D721Med (cell line): ENCODE measurements around the gene HS3ST3B1.
A peak's percentile ranks its signal among the peaks of the same experiment; 100 is the strongest.

Experiments
- DNase-seq: peaks from one replicate; pipeline ENCODE4 v3.0.0; 2011; ENCODE audit warnings: low spot score; ENCODE audit not compliant: insufficient read length
- FAIRE-seq: peaks from 2 replicates; lab custom pipeline; 2011; peaks lifted over from hg19 to GRCh38; lab: Jason Lieb, UNC
- CTCF ChIP-seq: IDR thresholded peaks from 2 replicates; pipeline ENCODE4 v1.5.1; 2012; ENCODE audit warnings: mild to moderate bottlenecking, control low read depth; ENCODE audit not compliant: insufficient read depth; ENCODE audit errors: missing control alignments

The HS3ST3B1 gene

GRCh38 chr17:14282726-14283125 lies 18.2 kb upstream of the HS3ST3B1 start:
- FAIRE-seq (no peak), DNase-seq (no peak)
- TF ChIP-seq CTCF = no peak

- FAIRE-seq (no peak), DNase-seq (no peak)
- TF ChIP-seq CTCF = no peak
Observed at GRCh38 chr17:14289162-14289561, 11.7 kb upstream of the HS3ST3B1 start.

GRCh38 chr17:14294876-14295275 lies 6.0 kb upstream of the HS3ST3B1 start:
- peak; percentile 27 for TF ChIP-seq CTCF
- DNase-seq = no peak
- no peak for FAIRE-seq

- DNase-seq (no peak), FAIRE-seq (no peak)
- TF ChIP-seq CTCF = no peak
Observed at GRCh38 chr17:14295676-14296075, 5.2 kb upstream of the HS3ST3B1 start.

GRCh38 chr17:14296166-14296910 lies 4.5 kb upstream of the HS3ST3B1 start:
- DNase-seq (no peak), FAIRE-seq (no peak)
- no peak for TF ChIP-seq CTCF

GRCh38 chr17:14297161-14297851 lies 3.6 kb upstream of the HS3ST3B1 start:
- DNase-seq = peak; percentile 45
- TF ChIP-seq CTCF = no peak
- no peak for FAIRE-seq
